GM18870 (cell line): ENCODE results near the gene KRTAP9-4.
"Not testable (repeated sequence)": the region's sequence is repeated elsewhere in the genome, so short reads cannot be mapped to it uniquely, and the experiment has no call there.

Source experiments
- ATAC-seq: cut with Tn5 transposase; IDR thresholded peaks from one replicate; pipeline ENCODE4 v1.9.1; 2021; ENCODE audit warnings: moderate library complexity; ENCODE audit not compliant: unreplicated experiment

Gene KRTAP9-4

GRCh38 chr17:41264599-41264998 is 15.1 kb downstream of the KRTAP9-4 start:
- ATAC-seq = no peak

- ATAC-seq = no peak
Observed at GRCh38 chr17:41265078-41265477, 15.6 kb downstream of the KRTAP9-4 start, which contains the start of gene KRTAP9-6. Gene KRTAP9-6 (plus strand): TSS chr17:41265378. CDS start chr17:41265378, 0 bp downstream.

- ATAC-seq = no peak
Observed at GRCh38 chr17:41267711-41268110, 18.2 kb downstream of the KRTAP9-4 start.

GRCh38 chr17:41271323-41271722 is 21.8 kb downstream of the KRTAP9-4 start:
- not testable (repeated sequence) for ATAC-seq

- no peak for ATAC-seq
Observed at GRCh38 chr17:41271858-41272257, 22.4 kb downstream of the KRTAP9-4 start.

GRCh38 chr17:41275648-41276190 is 26.2 kb downstream of the KRTAP9-4 start, which contains the start of gene KRTAP9-7:
Gene KRTAP9-7 (plus strand): TSS chr17:41275698. CDS start chr17:41275698, 0 bp downstream.
- ATAC-seq = not testable (repeated sequence)

- no peak for ATAC-seq
Observed at GRCh38 chr17:41278176-41278955, 28.9 kb downstream of the KRTAP9-4 start.

- ATAC-seq = no peak
Observed at GRCh38 chr17:41284043-41284442, 34.6 kb downstream of the KRTAP9-4 start.

- no peak for ATAC-seq
Observed at GRCh38 chr17:41284546-41284945, 35.1 kb downstream of the KRTAP9-4 start.

- ATAC-seq = no peak
Observed at GRCh38 chr17:41287050-41287449, 37.6 kb downstream of the KRTAP9-4 start.

GRCh38 chr17:41294016-41294415 is 44.5 kb downstream of the KRTAP9-4 start:
- no peak for ATAC-seq

- ATAC-seq = no peak
Observed at GRCh38 chr17:41296846-41297245, 47.4 kb downstream of the KRTAP9-4 start.

- no peak for ATAC-seq
Observed at GRCh38 chr17:41298458-41299135, 49.1 kb downstream of the KRTAP9-4 start.
